ENCODE results near the gene MPND.

The MPND gene

GRCh38 chr19:4367781-4368127, 24.4 kb downstream of the MPND start:
- DNase-seq: no peak

- DNase-seq: peak; percentile 7
Observed at GRCh38 chr19:4368128-4368820, 24.9 kb downstream of the MPND start.

- DNase-seq: peak; percentile 73
Observed at GRCh38 chr19:4369109-4369887, 25.9 kb downstream of the MPND start.

GRCh38 chr19:4369888-4370260, 26.5 kb downstream of the MPND start:
- no peak for DNase-seq

- DNase-seq: no peak
Observed at GRCh38 chr19:4370418-4371041, 27.2 kb downstream of the MPND start.

- no peak for DNase-seq
Observed at GRCh38 chr19:4371247-4372164, 28.1 kb downstream of the MPND start.

- no peak for DNase-seq
Observed at GRCh38 chr19:4372165-4373012, 29.0 kb downstream of the MPND start.

GRCh38 chr19:4373013-4373367, 29.6 kb downstream of the MPND start:
- no peak for DNase-seq

- no peak for DNase-seq
Observed at GRCh38 chr19:4373601-4374497, 30.5 kb downstream of the MPND start.

GRCh38 chr19:4374498-4375163, 31.3 kb downstream of the MPND start:
- peak; percentile 76 for DNase-seq

GRCh38 chr19:4375164-4376027, 32.0 kb downstream of the MPND start:
- DNase-seq: peak; percentile 85

GRCh38 chr19:4376028-4376670, 32.8 kb downstream of the MPND start:
- no peak for DNase-seq

GRCh38 chr19:4376671-4376990, 33.3 kb downstream of the MPND start:
- DNase-seq: no peak

GRCh38 chr19:4376991-4377781, 33.8 kb downstream of the MPND start:
- no peak for DNase-seq

- no peak for DNase-seq
Observed at GRCh38 chr19:4378886-4379285, 35.5 kb downstream of the MPND start.

GRCh38 chr19:4379383-4380253, 36.3 kb downstream of the MPND start:
- peak; percentile 96 for DNase-seq

- DNase-seq: no peak
Observed at GRCh38 chr19:4380254-4380727, 36.9 kb downstream of the MPND start.
